Transverse colon (tissue), 4 donors: ENCODE results near the gene DENND2A. TPM values are rescaled to one million over a fixed set of nuclear protein-coding genes. Genes with fewer than 3 reads are reported as not detected.

Experiments used
- DNase-seq: peaks from one replicate; pipeline ENCODE4 v3.0.0-alpha.2; 2019
- H3K27ac ChIP-seq, 4 donors: fragments of 200-600 bp; sonication (generic); 2 replicates each; pipeline ENCODE4 v1.5.1; 2016 to 2018; ENCODE audit warnings: inconsistent platforms in 4 of 4
- H3K27me3 ChIP-seq: fragments of 200-600 bp; sonication (generic); 2 replicates; pipeline ENCODE4 v1.5.1; 2017; ENCODE audit warnings: inconsistent platforms
- H3K36me3 ChIP-seq, 4 donors: fragments of 200-600 bp; sonication (generic); 2 replicates each; pipeline ENCODE4 v1.5.1; 2017 to 2019; ENCODE audit warnings: inconsistent platforms in 4 of 4
- H3K4me1 ChIP-seq, 4 donors: fragments of 200-600 bp; sonication (generic); 2 replicates each; pipeline ENCODE4 v1.5.1; 2017 to 2020; ENCODE audit warnings: inconsistent platforms in 4 of 4
- H3K4me3 ChIP-seq, 4 donors: fragments of 200-600 bp; sonication (generic); 1 replicate in 1 of 4; 2 replicates in 3 of 4; pipeline versions ENCODE4 v1.5.1 to v1.6.1; 2017 to 2019; ENCODE audit warnings: inconsistent platforms in 4 of 4
- H3K9me3 ChIP-seq, 2 donors: fragments of 200-600 bp; sonication (generic); 2 replicates each; pipeline ENCODE4 v1.5.1; 2017 to 2019; ENCODE audit warnings: inconsistent platforms in 2 of 2
- EP300 ChIP-seq: sonication (generic); formaldehyde crosslinking; IDR thresholded peaks from one replicate; pipeline ENCODE4 v1.6.1; 2017; ENCODE audit warnings: antibody characterized with exemption, low read depth
- POLR2A ChIP-seq: fragments of 450-650 bp; IDR thresholded peaks from one replicate; pipeline ENCODE4 v1.6.1; 2016; ENCODE audit warnings: antibody characterized with exemption, mild to moderate bottlenecking, moderate library complexity
- POLR2AphosphoS5 ChIP-seq, 3 donors: sonication (generic); formaldehyde crosslinking; IDR thresholded peaks; one replicate each; pipeline ENCODE4 v1.6.1; 2016; ENCODE audit warnings: antibody characterized with exemption in 3 of 3
- WGBS, 2 donors: methylation state at CpG; one replicate each; pipeline ENCODE4 v1.1.5; 2018; ENCODE audit warnings: low coverage in 1 of 2; 5-methylcytosine and 5-hydroxymethylcytosine counted together
- in situ Hi-C, 4 donors: fragments of 200-750 bp; cut with MboI; loops; one replicate each; pipeline versions ENCODE4 v1.15.0 to v1.15.1; 2017; ENCODE audit warnings: low sequenced_read_pairs in 3 of 4, low pct_ligation_motif_present in 1 of 4, low pct_unique_long_range_greater_than_20kb in 1 of 4
- intact Hi-C: fragments of 100-400 bp; cut with DNase I; formaldehyde crosslinking; loops from one replicate; pipeline ENCODE4 v1.15.1; 2023; ENCODE audit warnings: low total_unique reads
- total RNA-seq, 4 donors: library from RNA; depleted of rRNA; stranded (reverse); fragments of >200 nt; gene quantifications; one replicate each; pipeline ENCODE4 v1.1.0, GENCODE V29; 2016
- TF ChIP-seq, protein P1 (sequence below), 5 experiments: fragments of 200-600 bp in 3 of 5; fragments of 450-650 bp in 2 of 5; sonication (generic) in 3 of 5; IDR thresholded peaks; 1 replicate in 2 of 5; 2 replicates in 3 of 5; pipeline ENCODE4 v1.5.1; 2016 to 2017; ENCODE audit warnings: antibody characterized with exemption in 5 of 5, inconsistent platforms in 3 of 5, mild to moderate bottlenecking in 2 of 5, moderate library complexity in 1 of 5

Gene DENND2A
- total RNA-seq, 4 donors from 2014 or later: 4.1 to 19.9 (median 7.1) TPM

DNA sequence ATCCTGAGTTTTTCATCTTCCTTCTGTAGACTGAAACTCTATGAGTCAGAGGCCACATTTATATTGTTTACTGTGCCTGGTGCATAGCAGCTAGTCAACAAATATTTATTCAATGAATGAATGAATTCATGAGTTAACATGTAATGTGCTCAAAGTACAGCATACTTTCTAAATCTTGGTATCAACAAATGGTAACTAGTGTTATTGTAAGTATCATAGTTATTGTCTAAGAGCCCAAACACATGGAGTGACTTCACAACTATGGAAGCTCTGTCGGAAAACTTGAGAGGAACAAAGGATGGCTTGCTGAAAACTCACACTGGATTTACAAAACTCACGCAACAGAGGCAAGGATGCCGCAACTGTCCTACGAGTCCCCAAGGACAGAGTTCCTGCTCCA, 35.9 kb downstream of the DENND2A start:
- H3K4me3 ChIP-seq: no peak overlapping the region
- H3K36me3 ChIP-seq: no peaks in the 10 kb centered on the region
- H3K27me3 ChIP-seq: no peaks in the 10 kb centered on the region
- no peaks in the 10 kb centered on the region for H3K9me3 ChIP-seq
- TF ChIP-seq EP300 (no peak), POLR2AphosphoS5 (IDR thresholded peaks at IDR 0.05) (peak in 1 of 3 donors; percentile 8)
- peaks cover 0 to 20% (median 0%) of the 10 kb centered on the region in 4 donors for H3K4me1 ChIP-seq
- H3K27ac ChIP-seq: peak overlapping the region; percentile 16 to 65 (median 46)
- intact Hi-C loops: no loop called here
- WGBS, 2 donors: 77 to 80% methylated on average over 1 to 4 of the region's 4 CpGs
- DNase-seq: no peak
- in situ Hi-C loops: no loop called here

DNA sequence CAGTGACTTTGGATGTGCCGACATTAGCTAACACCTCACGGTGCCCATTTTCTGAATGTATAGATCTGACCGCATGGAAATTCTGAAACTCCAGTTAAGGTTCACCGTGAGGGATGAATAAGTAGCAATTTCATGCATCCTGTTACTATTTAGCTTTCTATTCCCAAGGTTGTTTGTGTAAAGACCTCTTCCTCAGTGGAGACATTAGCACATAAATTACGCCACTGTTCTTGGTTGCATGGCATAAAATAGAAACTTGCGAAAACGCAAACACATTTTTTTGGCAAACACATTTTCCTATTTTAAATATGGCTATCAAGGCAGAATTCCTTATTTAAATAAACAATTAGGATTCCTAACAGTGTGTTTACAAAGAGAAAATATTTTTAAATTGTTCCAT, 36.5 kb downstream of the DENND2A start:
- H3K27ac ChIP-seq: peak overlapping the region; percentile 16 to 65 (median 38)

DNA sequence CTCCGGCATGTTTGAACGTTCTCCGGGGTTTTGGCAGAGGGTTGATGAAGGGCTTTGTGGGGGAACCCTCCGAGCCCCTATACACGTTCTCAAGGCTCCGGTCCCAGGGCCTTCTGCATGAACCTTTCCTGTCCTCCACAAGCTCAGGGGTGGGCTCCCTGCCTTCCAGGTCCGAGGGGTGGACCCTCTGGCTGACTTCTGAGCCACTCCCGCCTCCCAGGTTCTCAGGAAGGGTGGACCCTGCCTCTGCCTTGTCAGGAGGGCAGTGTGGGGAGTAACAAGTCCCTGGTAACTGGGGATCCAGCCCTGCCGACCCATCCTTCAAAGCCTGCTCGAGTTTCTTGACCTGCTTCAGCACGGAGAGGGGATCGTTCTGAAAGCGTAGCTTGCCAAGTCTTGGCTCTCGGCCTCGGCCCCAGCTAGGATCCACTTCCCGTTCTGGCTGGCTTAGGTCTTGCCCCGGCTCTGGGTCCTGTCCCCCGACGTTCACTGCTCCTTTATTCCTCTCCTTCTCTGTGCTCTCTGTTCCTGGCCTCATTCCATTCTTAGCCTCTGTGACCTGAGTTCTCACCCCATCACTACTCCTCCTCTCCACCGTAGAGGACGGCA, 38.9 kb downstream of the DENND2A start:
- Histone ChIP-seq H3K4me1 (peaks cover 0 to 7% (median 0%) of the 10 kb centered on the region in 4 donors), H3K4me3 (no peak overlapping the region), H3K27me3 (no peaks in the 10 kb centered on the region), H3K27ac (no peak overlapping the region), H3K9me3 (no peaks in the 10 kb centered on the region), H3K36me3 (no peaks in the 10 kb centered on the region)
- intact Hi-C loops (no loop called here), in situ Hi-C loops (no loop called here)
- WGBS, 2 donors: 86 to 91% methylated on average over 8 to 21 of the region's 21 CpGs
- no peak for TF ChIP-seq POLR2A
- no peak for DNase-seq

More for the DNA sequence above, 36.5 kb downstream of the DENND2A start:
- 83 to 87% methylated on average over 4 to 7 of the region's 7 CpGs for WGBS, 2 donors
- no peak overlapping the region for H3K4me3 ChIP-seq
- H3K4me1 ChIP-seq: peaks cover 0 to 20% (median 0%) of the 10 kb centered on the region in 4 donors
- in situ Hi-C loops (no loop called here), intact Hi-C loops (no loop called here)
- no peaks in the 10 kb centered on the region for H3K9me3 ChIP-seq
- TF ChIP-seq POLR2AphosphoS5 (IDR thresholded peaks at IDR 0.05) (no peak), EP300 (no peak), POLR2A (no peak)
- TF ChIP-seq, protein P1, sequence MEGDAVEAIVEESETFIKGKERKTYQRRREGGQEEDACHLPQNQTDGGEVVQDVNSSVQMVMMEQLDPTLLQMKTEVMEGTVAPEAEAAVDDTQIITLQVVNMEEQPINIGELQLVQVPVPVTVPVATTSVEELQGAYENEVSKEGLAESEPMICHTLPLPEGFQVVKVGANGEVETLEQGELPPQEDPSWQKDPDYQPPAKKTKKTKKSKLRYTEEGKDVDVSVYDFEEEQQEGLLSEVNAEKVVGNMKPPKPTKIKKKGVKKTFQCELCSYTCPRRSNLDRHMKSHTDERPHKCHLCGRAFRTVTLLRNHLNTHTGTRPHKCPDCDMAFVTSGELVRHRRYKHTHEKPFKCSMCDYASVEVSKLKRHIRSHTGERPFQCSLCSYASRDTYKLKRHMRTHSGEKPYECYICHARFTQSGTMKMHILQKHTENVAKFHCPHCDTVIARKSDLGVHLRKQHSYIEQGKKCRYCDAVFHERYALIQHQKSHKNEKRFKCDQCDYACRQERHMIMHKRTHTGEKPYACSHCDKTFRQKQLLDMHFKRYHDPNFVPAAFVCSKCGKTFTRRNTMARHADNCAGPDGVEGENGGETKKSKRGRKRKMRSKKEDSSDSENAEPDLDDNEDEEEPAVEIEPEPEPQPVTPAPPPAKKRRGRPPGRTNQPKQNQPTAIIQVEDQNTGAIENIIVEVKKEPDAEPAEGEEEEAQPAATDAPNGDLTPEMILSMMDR (IDR thresholded peaks at IDR 0.05): no peak
- no peaks in the 10 kb centered on the region for H3K36me3 ChIP-seq
- DNase-seq: no peak
- no peaks in the 10 kb centered on the region for H3K27me3 ChIP-seq

DNA sequence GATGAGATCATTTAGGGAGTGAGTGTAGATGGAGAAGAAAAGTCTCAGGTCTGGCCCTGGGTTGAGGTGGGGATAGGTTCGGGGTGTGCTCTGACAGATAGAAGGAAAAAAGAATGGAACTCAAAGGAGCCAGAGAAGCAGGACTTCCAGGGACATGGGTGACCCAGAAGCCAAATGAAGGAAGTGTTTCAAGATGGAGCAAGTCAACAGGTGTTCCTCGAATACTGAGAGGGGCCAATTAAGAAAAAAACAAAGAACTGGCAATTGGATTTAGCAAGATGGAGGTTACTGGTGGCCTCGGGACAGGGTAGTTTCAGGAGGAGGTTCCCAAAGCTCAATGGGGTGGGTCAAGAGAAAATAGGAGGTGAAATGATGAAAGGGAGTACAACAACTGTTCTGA, 40.3 kb downstream of the DENND2A start:
- H3K4me3 ChIP-seq: no peak overlapping the region
- H3K27me3 ChIP-seq: no peaks in the 10 kb centered on the region
- in situ Hi-C loops (no loop called here), intact Hi-C loops (no loop called here)
- no peak overlapping the region for H3K27ac ChIP-seq
- H3K4me1 ChIP-seq: peaks cover 0 to 2% (median 0%) of the 10 kb centered on the region in 4 donors
- 83 to 85% methylated on average over 3 of the region's 3 CpGs for WGBS, 2 donors
- no peaks in the 10 kb centered on the region for H3K36me3 ChIP-seq
- no peak for TF ChIP-seq EP300
- TF ChIP-seq POLR2AphosphoS5 (IDR thresholded peaks at IDR 0.05): no peak
- no peak for TF ChIP-seq POLR2A
- DNase-seq: no peak
- H3K9me3 ChIP-seq: no peaks in the 10 kb centered on the region

DNA sequence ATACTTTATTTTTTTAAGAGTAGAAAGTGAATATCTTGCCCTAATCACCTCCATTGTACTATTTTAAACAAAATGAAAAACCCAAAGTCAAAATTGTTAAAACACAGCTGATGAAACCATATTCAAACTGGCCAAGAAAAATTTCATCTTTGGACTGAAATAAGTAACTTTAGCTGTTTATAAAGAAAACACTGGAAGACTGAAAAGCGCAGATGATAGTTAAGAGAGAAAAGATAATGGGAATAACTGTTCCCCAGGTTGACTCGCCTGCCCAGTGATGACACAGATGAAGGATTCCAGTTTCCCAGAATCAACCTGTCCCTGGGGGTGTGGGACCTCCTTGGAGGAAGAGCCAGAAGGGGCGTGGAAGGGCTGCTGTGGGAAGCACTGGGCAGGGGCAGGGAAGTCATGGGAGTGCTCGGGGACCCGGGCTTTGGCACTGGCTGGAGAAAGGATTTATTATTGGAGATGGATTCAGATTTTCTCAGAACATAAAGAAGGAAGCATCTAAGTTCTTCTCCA, 43.1 kb downstream of the DENND2A start:
- no peak for DNase-seq
- no peak for TF ChIP-seq POLR2AphosphoS5 (IDR thresholded peaks at IDR 0.05)
- no peak for TF ChIP-seq EP300
- TF ChIP-seq, protein P1 (IDR thresholded peaks at IDR 0.05): no peak
- TF ChIP-seq POLR2A: no peak
- intact Hi-C loops: no loop called here

More for the DNA sequence above, 43.1 kb downstream of the DENND2A start:
- H3K4me3 ChIP-seq: no peak overlapping the region
- no peaks in the 10 kb centered on the region for H3K9me3 ChIP-seq
- H3K27me3 ChIP-seq: no peaks in the 10 kb centered on the region
- H3K4me1 ChIP-seq: no peaks in the 10 kb centered on the region
- in situ Hi-C loops: no loop called here
- H3K27ac ChIP-seq: peak overlapping the region in 1 of 4 donors; percentile 5
- 74 to 79% methylated on average over 2 to 5 of the region's 5 CpGs for WGBS, 2 donors
- no peaks in the 10 kb centered on the region for H3K36me3 ChIP-seq
